ENCODE results near the gene PTPRN2.
"Not testable (repeated sequence)": the region's sequence is repeated elsewhere in the genome, so short reads cannot be mapped to it uniquely, and the experiment has no call there.

PTPRN2 gene

DNA sequence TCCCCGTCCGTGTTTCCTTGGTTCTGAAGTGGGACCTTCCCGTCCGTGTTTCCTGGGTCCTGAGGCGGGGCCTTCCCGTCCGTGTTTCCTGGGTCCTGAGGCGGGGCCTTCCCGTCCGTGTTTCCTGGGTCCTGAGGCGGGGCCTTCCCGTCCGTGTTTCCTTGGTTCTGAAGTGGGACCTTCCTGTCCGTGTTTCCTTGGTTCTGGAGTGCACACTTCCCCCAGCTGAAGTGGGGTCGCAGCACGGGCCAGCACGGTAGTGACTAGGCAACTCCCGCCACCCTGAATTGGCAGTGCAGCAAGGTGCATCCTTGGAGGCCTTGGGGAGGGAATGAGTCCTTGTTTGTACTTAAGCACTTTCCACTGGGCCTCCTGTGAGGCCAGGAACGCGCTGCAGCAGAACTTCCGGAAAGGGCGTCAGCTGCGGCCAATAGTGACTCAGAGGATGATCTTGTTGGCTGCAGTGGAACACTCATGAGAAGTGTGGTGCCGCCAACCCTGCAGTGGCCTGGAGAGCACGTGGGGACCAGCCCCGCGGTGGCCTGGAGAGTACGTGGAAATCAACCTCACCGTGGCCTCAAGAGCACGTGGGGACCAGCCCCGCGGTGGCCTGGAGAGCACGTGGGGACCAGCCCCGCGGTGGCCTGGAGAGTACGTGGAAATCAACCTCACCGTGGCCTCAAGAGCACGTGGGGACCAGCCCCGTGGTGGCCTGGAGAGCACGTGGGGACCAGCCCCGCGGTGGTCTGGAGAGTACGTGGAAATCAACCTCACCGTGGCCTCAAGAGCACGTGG, 685.6 kb downstream of the PTPRN2 start:
- not testable (repeated sequence) for DNase-seq

DNA sequence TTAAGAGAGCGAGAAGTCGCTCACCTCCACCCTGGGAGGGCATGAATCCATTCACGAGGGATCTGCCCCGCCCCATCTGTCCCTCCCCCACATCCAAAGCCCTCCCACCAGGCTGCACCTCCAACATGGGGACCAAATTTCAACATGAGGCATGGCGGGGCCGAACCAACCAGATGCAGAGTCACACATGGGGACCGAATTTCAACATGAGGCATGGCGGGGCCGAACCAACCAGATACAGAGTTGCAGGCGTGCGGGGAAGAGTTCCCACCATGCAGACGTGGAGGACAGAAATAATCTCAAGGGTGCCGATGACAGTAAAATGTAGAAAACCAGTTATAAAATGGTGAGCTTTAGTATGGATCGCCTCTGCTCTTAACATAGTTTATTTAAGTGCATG, 686.5 kb downstream of the PTPRN2 start:
- no peak for DNase-seq

DNA sequence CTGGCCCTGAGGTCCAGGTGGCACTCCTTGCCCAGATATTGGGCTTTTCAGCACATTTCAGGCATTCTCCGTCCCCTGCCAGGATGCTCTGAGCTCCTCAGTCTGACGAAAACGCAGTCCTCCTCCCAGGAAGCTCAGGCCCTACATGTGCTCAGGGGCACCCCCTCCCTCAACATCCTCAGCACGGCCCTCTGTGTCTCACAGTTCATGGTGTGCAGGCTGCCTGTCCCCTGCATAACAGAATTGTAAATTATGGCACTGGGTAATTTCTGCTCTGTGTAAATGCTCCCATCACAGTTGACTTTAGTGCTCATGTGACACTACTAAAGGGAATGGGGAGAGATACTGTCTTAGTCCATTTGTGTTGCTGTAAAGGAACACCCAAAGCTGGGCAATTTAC, 687.1 kb downstream of the PTPRN2 start:
- no peak for DNase-seq

DNA sequence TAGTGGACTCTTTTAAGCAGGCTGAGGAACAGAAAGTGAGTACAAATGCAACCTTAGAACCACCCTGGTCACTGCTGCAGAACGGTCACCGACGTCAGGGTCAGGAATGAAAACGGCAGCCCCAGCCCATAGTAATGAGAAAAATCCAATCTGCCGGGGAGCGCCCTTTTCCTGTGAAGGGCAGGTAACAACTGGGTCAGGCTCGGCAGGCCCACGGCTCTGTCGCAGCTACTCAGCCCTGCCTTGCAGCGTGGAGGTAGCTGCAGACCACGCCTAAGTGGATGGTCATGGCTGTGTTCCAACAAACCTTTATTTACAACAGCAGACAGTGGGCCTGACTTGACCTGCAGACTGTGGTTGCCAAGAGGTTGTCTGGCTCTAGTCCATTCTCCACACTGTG, 687.6 kb downstream of the PTPRN2 start:
- DNase-seq, result no peak

DNA sequence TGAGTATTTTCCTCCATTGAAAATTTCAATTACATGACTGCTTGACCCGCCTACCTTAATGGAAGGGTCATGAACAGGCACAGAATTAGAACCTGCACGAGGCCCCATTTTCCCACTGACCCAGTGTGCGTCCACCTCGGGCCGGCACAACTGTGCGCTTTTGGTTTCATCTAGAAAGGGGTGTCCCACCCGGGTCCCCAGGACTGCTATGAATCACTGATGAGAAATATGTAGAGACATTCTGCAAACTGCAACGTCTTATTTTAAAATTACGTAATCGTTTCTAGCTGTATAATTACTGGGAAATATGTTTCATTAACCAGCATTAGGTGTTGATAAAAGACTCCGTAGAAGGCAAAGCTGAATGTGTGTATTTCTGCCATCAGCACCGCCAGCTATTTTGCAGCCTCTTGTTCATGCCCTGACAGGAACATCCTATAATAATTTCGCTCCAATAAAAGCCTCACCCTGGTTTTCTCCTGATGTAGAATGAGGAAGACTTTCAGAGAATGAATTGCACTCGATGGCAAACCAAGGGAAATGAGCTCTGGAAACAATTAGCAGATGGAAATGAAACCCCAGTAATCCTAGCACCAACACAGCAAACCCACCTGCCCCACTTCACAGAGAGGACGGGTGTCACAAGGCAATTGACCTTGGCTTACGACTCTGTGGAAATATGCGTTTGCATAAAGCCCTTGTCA, 688.7 kb downstream of the PTPRN2 start:
- DNase-seq, result no peak

DNA sequence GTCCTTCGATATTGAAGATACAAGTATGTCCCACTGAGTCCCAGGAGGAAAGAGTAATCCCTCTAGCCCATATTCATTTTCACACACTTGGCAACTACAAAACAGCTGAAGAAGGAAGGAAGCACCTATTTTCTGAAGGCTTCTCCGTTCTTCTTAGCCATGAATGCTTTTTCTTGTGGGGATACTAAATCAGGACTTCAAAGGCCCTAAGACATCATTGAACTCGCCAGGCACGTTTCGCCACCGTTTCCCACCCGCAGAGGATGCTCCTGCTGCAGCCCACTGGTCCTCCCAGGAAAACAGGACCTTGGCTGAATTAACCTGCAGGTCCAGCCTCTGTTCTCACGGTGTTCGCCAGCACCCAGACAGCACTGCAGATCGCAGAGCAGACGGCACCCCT, 689.4 kb downstream of the PTPRN2 start:
- DNase-seq, result no peak

DNA sequence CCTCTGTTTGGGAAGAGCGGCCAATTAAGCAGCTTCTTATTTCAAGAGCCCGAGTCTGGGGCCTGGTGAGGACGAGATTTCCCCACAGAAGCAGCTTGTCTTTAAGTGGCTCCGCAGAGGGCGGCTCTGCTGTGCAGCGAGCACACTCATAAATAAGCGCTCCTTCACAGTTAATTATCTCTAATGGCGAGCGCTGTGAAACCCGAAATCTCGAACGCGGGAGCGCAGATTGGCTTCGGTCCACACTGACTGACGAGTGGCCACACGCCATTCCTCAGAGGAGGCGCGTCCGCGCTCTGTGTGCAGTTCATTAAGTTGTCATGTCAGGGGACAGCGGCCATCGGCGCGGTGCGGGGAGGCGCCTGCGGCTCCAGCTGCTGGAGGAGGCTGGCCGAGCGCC, 689.9 kb downstream of the PTPRN2 start:
- DNase-seq, result no peak

DNA sequence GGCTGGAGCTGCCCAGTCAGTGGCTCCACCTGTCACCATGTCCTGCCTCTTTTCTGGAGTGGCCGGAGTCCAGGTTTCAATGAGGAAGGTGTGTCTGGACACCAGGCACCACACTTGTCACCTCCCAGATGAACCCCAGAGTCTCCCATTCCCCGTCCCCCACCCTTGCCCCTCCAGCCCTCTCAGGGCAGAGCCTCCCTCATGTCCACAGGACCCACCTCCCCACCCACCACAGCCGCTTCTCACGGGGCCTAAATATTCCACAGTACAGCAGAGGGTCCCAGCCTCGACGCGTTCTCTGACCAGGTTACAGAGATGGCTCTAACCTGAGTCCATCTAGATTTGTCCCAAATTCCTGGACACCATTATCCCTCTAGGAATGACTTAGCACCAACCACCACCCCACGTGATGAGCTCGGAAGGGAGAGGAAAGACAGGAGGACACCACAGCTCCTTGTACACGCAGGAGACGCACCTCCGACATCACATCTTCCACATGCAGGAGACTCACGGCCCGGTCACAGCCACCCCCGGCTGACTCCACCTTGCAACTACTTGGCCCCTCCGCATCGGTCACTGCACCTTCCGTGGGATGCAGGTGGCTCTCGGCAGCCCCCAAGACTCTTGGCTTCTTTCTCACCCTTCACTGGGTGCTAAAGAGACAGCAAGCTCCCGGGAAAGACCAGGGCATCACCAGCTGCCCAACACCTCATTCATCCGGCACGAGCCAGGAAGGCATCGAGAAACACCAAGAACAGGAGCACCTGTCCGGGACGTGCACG, 690.7 kb downstream of the PTPRN2 start:
- no peak for DNase-seq

DNA sequence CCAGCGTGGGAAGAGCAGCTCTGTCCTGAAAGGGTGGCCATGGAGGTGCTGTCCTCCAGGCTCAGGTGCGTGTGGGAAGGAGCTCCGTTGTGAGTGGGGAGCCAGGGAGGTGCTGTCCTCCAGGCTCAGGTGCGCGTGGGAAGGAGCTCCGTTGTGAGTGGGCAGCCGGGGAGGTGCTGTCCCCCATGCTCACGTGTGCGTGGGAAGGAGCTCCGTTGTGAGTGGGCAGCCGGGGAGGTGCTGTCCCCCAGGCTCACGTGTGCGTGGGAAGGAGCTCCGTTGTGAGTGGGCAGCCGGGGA, 691.3 kb downstream of the PTPRN2 start:
- not testable (repeated sequence) for DNase-seq

DNA sequence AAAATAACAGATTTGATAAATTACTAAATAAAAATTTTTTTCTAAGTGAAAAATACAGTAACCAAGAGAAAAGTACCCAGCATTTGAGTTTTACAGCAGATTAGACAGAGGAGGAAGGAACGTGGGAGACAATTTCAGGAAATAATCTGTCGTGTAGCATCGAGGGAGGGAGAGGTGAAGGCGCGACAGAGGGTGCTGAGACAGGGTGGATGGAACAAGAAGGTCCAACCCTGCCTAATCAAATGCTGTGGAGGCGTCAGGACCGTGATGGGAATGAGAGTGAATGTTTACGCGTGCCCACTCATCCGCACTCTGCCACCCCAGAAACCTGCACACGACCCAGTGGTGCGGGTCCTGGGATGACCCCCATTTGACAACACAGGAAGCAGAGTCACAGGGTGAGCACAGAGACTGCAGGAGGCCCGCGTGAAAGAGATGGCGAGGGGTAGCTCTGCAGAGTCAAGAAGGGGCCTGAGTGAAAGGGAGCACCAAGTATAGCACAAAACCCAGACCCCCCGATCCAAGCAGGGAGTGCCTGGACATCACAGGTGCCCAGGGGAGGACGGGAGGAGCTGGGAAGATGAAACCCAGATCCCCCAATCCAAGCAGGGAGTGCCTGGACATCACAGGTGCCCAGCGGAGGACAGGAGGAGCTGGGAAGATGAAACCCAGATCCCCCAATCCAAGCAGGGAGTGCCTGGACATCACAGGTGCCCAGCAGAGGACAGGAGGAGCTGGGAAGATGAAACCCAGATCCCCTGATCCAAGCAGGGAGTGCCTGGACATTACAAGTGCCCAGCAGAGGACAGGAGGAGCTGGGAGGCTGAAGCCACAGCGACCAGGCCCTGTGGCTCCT, 691.9 kb downstream of the PTPRN2 start:
- no peak for DNase-seq

DNA sequence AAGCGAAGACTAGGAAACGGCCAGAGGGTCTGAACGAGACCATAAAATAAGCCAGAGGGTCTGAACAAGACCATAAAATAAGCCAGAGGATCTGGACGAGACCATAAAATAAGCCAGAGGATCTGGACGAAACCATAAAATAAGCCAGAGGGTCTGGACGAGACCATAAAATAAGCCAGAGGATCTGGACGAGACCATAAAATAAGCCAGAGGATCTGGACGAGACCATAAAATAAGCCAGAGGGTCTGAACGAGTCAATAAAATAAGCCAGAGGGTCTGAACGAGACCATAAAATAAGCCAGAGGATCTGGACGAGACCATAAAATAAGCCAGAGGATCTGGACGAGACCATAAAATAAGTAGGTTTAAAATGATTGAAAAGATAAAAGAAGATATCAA, 692.5 kb downstream of the PTPRN2 start:
- DNase-seq, result not testable (repeated sequence)

DNA sequence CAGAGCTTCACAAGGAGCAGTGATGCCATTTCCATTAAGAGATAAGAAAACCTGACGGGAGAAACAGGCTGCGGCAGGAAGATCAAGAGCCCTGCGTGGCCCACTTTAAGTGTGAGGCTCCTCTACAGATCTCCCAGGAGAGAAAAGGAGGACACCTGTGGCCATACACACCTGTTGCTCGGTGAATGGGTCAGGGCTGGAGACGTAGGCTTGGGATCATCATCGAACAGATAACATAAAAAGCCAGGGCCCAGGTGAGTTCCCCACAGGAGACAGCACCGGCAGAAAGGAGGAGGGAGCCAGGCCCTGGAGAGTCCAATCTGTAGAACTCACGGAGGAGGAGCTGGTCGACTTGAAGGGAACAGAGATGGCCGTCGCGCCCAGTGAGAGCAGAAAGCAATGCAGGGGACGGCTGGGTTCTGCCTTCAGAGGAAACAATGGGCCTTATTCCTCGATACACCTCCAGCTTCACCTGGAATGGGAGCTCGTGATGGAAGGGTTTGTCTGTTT, 694.0 kb downstream of the PTPRN2 start:
- DNase-seq, result no peak

DNA sequence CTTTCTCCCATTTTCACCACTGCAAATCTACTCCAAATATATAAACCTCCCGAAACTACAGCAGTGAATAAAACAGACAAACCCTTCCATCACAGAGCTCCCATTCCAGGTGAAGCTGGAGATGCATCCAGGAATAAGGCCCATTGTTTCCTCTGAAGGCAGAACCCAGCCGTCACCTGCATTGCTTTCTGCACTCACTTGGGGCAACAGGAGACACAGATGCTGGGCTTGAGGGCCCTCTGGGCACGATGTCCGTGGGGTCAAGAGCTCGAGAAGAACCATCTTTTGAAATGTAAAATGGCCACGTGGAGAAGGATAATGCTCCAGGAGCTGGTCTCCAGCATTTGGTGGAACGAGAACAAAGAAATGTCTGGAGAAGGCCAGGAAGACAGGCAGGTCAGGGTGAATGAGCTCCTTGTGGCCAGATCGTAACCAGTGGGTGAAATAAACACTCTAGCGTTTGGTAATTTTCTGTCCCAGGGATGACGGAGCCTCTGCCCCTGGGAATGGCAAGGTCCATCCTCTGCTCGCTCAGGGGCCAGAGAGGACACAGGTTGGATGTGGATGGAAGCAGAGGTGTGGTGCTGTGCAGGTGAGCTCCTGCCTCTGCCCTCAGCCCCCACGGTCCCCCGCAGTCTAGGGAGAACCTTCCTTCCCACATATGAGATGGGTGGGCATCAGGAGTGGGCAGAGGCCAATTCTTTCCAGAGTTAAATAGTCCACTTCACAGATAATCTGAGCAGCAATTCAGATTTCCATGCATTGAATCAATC, 694.7 kb downstream of the PTPRN2 start:
- DNase-seq, result no peak

DNA sequence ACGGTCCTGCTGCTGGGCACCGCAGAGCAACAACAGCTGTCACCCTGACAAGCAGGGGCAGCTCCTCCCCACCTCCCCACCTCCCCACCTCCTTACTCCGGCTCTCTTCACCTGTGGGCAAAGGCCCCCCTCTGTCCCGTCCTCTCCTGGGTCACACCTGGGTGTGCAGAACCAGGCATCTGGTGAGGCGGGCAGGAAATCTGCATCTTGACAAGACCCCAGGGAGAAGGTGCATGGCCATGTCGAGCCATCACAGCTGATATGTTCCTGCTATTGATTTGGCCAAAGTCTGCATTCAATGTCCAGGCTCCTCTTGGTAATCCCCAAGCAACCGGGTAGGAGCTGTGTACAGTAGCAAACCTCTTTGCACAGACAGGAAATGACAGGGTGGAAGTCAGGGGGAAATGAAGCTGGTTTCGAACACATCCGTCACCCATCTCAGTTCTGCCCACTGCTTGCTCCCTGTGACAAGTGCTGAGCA, 696.7 kb downstream of the PTPRN2 start:
- DNase-seq, result no peak

DNA sequence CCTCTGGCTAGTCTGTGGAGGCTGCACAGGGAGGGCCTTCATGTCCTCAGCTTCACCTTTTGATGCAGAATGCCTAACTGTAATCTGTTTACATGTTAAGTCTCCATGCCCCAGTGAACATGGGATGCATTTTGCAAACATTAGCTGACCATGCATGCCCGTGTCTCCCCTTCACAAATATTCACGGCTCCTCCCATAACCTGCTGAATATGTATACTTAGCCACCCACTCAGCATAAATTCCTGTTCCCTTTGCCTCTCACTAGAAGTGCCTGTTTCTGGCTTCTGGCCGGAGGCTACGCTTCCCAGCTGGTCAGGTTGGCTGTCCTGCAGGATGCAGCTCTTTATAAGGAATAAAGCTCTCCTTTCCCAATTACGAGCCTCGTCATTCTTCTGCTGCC, 698.1 kb downstream of the PTPRN2 start:
- no peak for DNase-seq

DNA sequence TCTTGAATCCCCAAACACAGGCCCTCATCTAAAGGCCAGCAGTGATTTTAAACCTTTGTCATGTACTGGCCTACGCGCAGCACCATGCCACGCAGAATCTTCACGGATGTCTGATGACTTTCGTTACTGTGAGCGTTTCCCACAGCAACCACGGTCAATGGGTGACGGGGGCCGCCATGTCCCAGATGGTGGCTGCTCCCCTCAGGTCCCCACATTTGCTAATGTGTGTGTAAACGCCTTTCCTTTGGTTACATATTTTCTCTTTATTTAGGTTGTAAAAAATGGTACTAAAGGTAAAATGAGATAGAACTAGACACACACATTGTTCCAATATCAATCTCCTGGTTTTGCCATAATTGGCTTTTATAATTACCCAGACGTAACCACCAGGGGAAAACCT, 699.0 kb downstream of the PTPRN2 start:
- no peak for DNase-seq

DNA sequence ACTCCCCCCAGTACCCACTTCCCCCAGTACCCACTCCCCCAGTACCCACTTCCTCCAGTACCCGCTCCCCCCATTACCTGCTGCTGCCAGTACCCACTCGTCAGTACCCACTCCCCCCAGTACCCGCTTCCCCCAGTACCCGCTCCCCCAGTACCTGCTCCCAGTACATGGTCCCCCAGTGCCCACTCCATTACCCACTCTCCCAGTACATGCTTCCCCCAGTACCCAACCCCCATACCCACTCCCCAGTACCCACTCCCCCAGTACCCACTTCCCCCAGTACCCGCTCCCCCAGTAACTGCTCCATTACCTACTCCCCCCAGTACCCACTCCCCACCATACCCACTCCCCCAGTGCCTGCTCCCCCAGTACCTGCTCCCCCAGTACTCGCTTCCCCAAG, 700.2 kb downstream of the PTPRN2 start:
- no peak for DNase-seq

DNA sequence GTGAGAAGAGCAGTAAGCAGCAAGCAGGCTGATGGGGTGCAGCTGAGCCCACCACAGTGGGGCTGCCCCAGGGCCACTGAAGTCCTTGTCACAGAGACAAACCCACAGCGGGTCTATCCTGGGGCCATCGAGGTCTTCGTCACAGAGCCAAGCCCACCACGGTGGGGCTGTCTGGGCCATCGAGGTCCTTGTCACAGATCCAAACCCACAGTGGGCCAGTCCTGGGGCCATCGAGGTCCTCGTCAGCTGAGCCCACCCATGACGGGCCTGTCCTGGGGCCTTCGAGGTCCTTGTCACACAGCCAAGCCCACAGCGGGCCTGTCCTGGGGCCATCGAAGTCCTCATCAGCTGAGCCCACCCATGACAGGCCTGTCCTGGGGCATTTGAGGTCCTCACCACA, 700.9 kb downstream of the PTPRN2 start:
- DNase-seq, result no peak

DNA sequence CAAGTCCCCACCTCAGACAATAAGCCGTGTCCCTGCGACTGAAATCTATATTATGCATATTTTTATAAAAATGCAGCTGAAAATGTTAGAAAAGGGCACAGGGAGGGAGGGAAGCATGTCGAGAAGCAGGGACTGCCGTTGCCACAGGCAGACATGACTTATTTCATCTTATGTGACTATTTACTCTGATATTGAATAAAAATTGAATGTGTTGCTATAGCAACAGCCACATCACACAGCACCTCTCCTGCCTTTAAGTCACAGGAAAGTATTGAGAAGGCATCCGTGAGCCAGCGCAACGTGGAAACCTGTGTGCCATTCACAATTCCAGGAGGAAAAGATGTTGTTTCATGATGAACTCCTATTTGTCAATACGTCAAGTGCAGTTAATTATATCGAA, 701.4 kb downstream of the PTPRN2 start:
- DNase-seq, result no peak

DNA sequence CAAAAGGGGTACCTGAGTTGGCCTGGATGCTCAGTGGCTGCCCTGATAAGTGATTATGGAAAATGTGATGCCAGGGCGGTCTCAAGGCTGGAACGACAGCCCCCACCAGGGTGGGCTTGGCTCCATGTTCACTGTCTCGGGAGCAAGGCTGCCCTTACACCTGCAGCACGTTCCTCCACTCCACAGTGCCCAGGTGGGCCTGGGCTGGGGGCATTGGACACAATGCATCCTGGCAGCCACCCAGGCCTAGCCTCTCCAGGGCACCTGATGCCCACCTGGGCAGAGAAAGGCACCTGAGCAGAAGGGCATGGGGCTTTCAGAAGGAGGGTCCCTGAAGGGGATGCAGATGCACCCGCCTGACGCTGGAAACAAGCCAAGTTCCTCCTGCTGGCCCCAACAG, 702.5 kb downstream of the PTPRN2 start:
- no peak for DNase-seq

DNA sequence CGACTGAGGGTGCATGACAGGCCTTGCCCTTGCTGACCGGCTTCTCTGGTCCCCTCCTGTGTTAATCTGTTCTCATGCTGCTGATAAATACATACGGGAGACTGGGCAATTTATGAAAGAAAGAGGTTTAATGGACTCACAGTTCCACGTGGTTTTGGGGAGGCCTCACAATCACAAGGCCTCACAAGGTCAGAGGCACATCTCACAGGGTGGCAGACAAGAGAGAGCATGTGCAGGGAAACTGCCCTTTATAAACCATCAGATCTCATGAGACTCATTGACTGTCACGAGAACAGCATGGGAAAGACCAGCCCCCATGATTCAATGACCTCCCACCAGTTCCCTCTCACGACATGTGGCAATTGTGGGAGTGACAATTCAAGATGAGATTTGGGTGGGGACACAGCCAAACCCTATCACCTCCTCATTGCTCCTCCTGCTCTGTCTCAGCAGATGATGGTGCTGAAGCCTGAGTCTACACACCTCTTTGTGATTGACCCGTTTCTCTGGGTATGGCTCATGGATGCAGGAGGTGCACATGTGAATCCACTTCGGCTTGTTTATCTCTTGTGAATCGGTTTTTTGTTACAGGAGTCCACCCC, 703.1 kb downstream of the PTPRN2 start:
- DNase-seq, result no peak
